SK-N-SH treated with all-trans-retinoic acid at 6 μM for 48 hours (cell line): ENCODE measurements around the gene CELSR3.

Experiments used
- ATAC-seq: fragments of 200-7000 bp; cut with Tn5 transposase; 3 replicates; pipeline ENCODE4 v1.9.1; 2020; ENCODE audit warnings: mild to moderate bottlenecking, moderate library complexity
- ARNTL ChIP-seq: fragments of 450-650 bp; formaldehyde crosslinking; IDR thresholded peaks from 2 replicates; pipeline ENCODE4 v1.5.0; 2020; ENCODE audit warnings: low read depth, mild to moderate bottlenecking, moderate library complexity, borderline replicate concordance
- BACH2 ChIP-seq: fragments of 250-450 bp; sonication (Bioruptor Pico); IDR thresholded peaks from 2 replicates; pipeline ENCODE4 v1.9.0; 2021; ENCODE audit warnings: mild to moderate bottlenecking, borderline replicate concordance
- CREB5 ChIP-seq: fragments of 250-450 bp; sonication (Bioruptor Pico); IDR thresholded peaks from 2 replicates; pipeline ENCODE4 v1.5.1; 2020; ENCODE audit warnings: low read depth, mild to moderate bottlenecking, moderate library complexity
- CSDC2 ChIP-seq: fragments of 250-450 bp; sonication (Bioruptor Pico); IDR thresholded peaks from 2 replicates; pipeline ENCODE4 v1.5.0; 2020; ENCODE audit warnings: mild to moderate bottlenecking, moderate library complexity
- CSRNP3 ChIP-seq: fragments of 250-450 bp; sonication (Bioruptor Pico); IDR thresholded peaks from 2 replicates; pipeline ENCODE4 v1.5.1; 2021; ENCODE audit warnings: mild to moderate bottlenecking, moderate library complexity
- ESRRG ChIP-seq: fragments of 250-450 bp; sonication (Bioruptor Pico); IDR thresholded peaks from 2 replicates; pipeline ENCODE4 v1.6.1; 2021; ENCODE audit warnings: mild to moderate bottlenecking
- GLIS3 ChIP-seq: fragments of 250-450 bp; sonication (Bioruptor Pico); IDR thresholded peaks from 2 replicates; pipeline ENCODE4 v1.5.0; 2020; ENCODE audit warnings: mild to moderate bottlenecking, moderate library complexity
- ISL1 ChIP-seq: fragments of 250-450 bp; sonication (Bioruptor Pico); IDR thresholded peaks from 2 replicates; pipeline ENCODE4 v2.1.2; 2022; ENCODE audit warnings: mild to moderate bottlenecking, moderate library complexity
- OSR1 ChIP-seq: fragments of 250-450 bp; sonication (Bioruptor Pico); IDR thresholded peaks from 2 replicates; pipeline ENCODE4 v1.8.0; 2022; ENCODE audit warnings: moderate library complexity, mild to moderate bottlenecking, inconsistent platforms
- PATZ1 ChIP-seq: fragments of 250-450 bp; sonication (Bioruptor Pico); IDR thresholded peaks from 2 replicates; pipeline ENCODE4 v1.8.0; 2020; ENCODE audit warnings: mild to moderate bottlenecking, moderate library complexity, borderline replicate concordance
- PPARA ChIP-seq: fragments of 250-450 bp; sonication (Bioruptor Pico); IDR thresholded peaks from 2 replicates; pipeline ENCODE4 v1.5.0; 2020; ENCODE audit warnings: mild to moderate bottlenecking, borderline replicate concordance
- RARB ChIP-seq: fragments of 250-450 bp; sonication (Bioruptor Pico); IDR thresholded peaks from 2 replicates; pipeline ENCODE4 v1.8.0; 2021; ENCODE audit warnings: mild to moderate bottlenecking, moderate library complexity
- SNAI2 ChIP-seq: fragments of 250-450 bp; sonication (Bioruptor Pico); IDR thresholded peaks from 2 replicates; pipeline ENCODE4 v1.5.0; 2020; ENCODE audit warnings: mild to moderate bottlenecking, moderate library complexity
- TCF4 ChIP-seq: fragments of 250-450 bp; sonication (Bioruptor Pico); IDR thresholded peaks from 2 replicates; pipeline ENCODE4 v1.8.0; 2021; ENCODE audit warnings: mild to moderate bottlenecking, moderate library complexity, borderline replicate concordance
- TOX ChIP-seq: fragments of 250-450 bp; sonication (Bioruptor Pico); IDR thresholded peaks from 2 replicates; pipeline ENCODE4 v1.8.0; 2021; ENCODE audit warnings: mild to moderate bottlenecking, moderate library complexity, borderline replicate concordance
- TSHZ2 ChIP-seq: fragments of 250-450 bp; sonication (Bioruptor Pico); IDR thresholded peaks from 2 replicates; pipeline ENCODE4 v1.5.0; 2020; ENCODE audit warnings: mild to moderate bottlenecking, moderate library complexity
- ZC3H10 ChIP-seq: fragments of 250-450 bp; sonication (Bioruptor Pico); IDR thresholded peaks from 2 replicates; pipeline ENCODE4 v1.5.1; 2021; ENCODE audit warnings: mild to moderate bottlenecking, moderate library complexity
- ZFP3 ChIP-seq: fragments of 250-450 bp; sonication (Bioruptor Pico); IDR thresholded peaks from 2 replicates; pipeline ENCODE4 v1.5.0; 2020; ENCODE audit warnings: mild to moderate bottlenecking, moderate library complexity
- ZFP30 ChIP-seq: fragments of 450-650 bp; formaldehyde crosslinking; IDR thresholded peaks from 2 replicates; pipeline ENCODE4 v1.5.0; 2022; ENCODE audit warnings: mild to moderate bottlenecking, moderate library complexity
- ZNF565 ChIP-seq: fragments of 450-650 bp; formaldehyde crosslinking; conservative IDR thresholded peaks from 2 replicates; pipeline ENCODE4 v1.5.0; 2020; ENCODE audit warnings: low read depth, mild to moderate bottlenecking, moderate library complexity
- ZNF70 ChIP-seq: fragments of 450-650 bp; formaldehyde crosslinking; IDR thresholded peaks from 2 replicates; pipeline ENCODE4 v1.5.0; 2020; ENCODE audit warnings: mild to moderate bottlenecking, moderate library complexity
- TF ChIP-seq, protein P1 (sequence below): fragments of 250-450 bp; sonication (Bioruptor Pico); IDR thresholded peaks from 2 replicates; pipeline ENCODE4 v1.8.0; 2021; ENCODE audit warnings: low read depth, mild to moderate bottlenecking, moderate library complexity, borderline replicate concordance

The CELSR3 gene

DNA sequence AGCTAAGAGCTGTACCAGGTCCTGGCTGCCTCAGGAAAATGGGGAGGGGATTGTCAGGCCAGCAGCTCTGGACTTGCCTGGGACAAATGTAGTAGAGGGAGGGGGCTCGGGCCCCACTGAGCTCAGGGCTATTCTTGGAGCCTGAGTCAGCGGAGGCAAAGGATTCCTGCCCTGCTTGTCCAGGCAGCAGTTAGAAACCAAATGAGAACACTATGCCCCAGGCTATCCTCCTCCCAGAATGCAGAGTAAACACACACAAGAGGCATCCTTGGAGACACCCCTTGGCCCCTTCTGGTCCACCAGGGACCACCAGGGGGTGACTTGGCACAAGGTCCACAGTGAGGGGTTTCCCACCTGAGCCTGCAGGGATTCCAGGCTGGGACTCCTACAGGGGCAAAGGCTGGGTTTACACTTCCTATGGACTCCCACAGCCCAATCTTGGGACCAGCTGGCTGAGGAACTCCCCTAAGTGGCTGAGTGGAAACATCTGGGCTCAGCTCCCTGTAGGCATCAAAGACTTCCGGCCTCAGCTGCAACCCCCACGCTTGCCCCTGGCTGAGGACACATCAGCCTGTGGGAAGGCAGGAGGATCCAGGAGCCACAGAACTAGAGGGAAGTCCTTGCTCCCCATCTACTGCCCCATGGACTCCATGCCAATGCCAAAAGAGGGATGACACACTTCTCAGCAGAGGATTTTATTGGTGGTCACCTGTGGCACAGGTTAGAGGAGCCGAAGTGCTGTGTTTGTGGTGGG lies 64.2 kb downstream of the CELSR3 start:
- no peak for TF ChIP-seq ZFP30 (CRISPR knock-in tag)
- no peak for TF ChIP-seq TOX (CRISPR knock-in tag)
- TF ChIP-seq ZNF70 = no peak
- no peak for TF ChIP-seq RARB (CRISPR knock-in tag)
- TF ChIP-seq, protein P1, sequence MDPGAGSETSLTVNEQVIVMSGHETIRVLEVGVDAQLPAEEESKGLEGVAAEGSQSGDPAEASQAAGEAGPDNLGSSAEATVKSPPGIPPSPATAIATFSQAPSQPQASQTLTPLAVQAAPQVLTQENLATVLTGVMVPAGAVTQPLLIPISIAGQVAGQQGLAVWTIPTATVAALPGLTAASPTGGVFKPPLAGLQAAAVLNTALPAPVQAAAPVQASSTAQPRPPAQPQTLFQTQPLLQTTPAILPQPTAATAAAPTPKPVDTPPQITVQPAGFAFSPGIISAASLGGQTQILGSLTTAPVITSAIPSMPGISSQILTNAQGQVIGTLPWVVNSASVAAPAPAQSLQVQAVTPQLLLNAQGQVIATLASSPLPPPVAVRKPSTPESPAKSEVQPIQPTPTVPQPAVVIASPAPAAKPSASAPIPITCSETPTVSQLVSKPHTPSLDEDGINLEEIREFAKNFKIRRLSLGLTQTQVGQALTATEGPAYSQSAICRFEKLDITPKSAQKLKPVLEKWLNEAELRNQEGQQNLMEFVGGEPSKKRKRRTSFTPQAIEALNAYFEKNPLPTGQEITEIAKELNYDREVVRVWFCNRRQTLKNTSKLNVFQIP (CRISPR knock-in tag) = no peak
- TF ChIP-seq ISL1 (CRISPR knock-in tag) = no peak
- ATAC-seq = peak; percentile 71

GRCh38 chr3:48597408-48597800 lies 65.3 kb downstream of the CELSR3 start:
- ATAC-seq = no peak
- no peak for TF ChIP-seq ESRRG (CRISPR knock-in tag)
- TF ChIP-seq CSRNP3 (CRISPR knock-in tag) = no peak
- no peak for TF ChIP-seq OSR1 (CRISPR knock-in tag)
- no peak for TF ChIP-seq TCF4 (CRISPR knock-in tag)
- no peak for TF ChIP-seq GLIS3 (CRISPR knock-in tag)
- TF ChIP-seq BACH2 = no peak
- no peak for TF ChIP-seq CREB5 (CRISPR knock-in tag)
- no peak for TF ChIP-seq ISL1 (CRISPR knock-in tag)
- TF ChIP-seq PATZ1 (CRISPR knock-in tag) = no peak
- no peak for TF ChIP-seq TSHZ2
- no peak for TF ChIP-seq ZNF565 (CRISPR knock-in tag)
- TF ChIP-seq ZC3H10 (CRISPR knock-in tag) = no peak
- no peak for TF ChIP-seq ZFP3 (CRISPR knock-in tag)
- TF ChIP-seq, protein P1 (CRISPR knock-in tag) = no peak
- TF ChIP-seq ZNF70 = no peak
- TF ChIP-seq SNAI2 = no peak
- no peak for TF ChIP-seq CSDC2
- TF ChIP-seq ARNTL (CRISPR knock-in tag) = no peak
- TF ChIP-seq PPARA (CRISPR knock-in tag) = no peak
